GM12801 (cell line): ENCODE measurements around the gene OR1A1.

Experiments
- TF ChIP-seq, protein P1 (sequence below): IDR thresholded peaks from one replicate; pipeline ENCODE4 v1.5.1; 2011; ENCODE audit warnings: control low read depth; ENCODE audit not compliant: insufficient read length; ENCODE audit errors: extremely low read depth

OR1A1 gene

DNA sequence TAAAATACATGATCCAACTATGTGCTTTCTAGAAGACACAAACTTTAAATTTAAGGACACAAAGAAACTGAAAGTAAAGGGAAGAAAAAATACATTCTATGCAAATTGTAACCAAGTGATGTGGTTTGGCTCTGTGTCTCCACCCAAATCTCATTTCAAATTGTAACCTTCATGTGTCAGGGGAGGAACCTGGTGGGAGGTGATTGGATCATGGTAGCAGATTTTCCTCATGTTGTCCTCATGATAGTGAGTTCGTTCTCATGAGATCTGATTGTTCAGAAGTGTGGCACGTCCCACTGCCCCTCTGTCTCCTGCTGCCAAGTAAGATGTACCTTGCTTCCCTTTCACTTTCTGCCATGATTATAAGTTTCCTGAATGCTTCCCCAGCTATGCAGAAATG lies 15.0 kb downstream of the OR1A1 start:
- TF ChIP-seq, protein P1, sequence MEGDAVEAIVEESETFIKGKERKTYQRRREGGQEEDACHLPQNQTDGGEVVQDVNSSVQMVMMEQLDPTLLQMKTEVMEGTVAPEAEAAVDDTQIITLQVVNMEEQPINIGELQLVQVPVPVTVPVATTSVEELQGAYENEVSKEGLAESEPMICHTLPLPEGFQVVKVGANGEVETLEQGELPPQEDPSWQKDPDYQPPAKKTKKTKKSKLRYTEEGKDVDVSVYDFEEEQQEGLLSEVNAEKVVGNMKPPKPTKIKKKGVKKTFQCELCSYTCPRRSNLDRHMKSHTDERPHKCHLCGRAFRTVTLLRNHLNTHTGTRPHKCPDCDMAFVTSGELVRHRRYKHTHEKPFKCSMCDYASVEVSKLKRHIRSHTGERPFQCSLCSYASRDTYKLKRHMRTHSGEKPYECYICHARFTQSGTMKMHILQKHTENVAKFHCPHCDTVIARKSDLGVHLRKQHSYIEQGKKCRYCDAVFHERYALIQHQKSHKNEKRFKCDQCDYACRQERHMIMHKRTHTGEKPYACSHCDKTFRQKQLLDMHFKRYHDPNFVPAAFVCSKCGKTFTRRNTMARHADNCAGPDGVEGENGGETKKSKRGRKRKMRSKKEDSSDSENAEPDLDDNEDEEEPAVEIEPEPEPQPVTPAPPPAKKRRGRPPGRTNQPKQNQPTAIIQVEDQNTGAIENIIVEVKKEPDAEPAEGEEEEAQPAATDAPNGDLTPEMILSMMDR, result no peak

DNA sequence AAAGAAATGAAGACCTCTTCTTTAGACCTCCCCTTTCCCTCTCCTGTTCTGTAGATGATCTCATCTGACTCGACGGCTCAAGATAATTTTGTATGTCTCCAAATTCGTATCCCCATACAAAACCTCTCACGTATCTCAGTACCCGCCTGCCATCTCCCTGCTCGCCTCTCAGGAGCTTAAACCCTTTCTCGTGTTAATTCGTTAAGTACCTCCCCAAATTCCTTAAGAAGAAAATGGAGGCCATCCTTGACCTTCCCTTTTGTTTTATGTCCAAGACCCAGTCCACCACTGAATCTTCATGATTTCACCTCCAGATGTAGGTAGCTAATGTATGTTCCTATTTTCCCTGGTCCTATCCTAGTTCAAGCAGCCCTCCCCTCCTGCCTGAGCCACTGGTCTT lies 49.1 kb downstream of the OR1A1 start:
- TF ChIP-seq, protein P1, result no peak

DNA sequence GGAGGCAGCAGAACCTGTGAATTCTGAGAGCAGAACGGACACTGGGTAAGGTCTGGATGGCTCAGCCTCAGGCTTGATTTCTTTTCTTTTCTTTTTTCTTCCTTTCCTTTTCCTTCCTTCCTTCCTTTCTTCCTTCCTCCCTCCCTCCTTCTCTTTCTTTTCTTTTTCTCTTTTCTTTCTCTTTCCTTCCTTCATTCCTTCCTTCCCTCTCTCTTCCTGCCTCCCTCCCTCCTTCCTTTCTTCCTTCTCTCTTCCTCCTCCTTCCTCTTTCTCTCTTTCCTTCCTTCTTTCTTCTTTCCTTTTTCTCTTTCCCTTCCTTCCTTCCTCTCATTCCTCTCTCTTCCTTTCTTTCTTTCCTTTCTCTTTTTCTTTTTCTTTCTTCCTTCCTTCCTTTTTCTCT lies 52.7 kb downstream of the OR1A1 start:
- TF ChIP-seq, protein P1, result no peak

DNA sequence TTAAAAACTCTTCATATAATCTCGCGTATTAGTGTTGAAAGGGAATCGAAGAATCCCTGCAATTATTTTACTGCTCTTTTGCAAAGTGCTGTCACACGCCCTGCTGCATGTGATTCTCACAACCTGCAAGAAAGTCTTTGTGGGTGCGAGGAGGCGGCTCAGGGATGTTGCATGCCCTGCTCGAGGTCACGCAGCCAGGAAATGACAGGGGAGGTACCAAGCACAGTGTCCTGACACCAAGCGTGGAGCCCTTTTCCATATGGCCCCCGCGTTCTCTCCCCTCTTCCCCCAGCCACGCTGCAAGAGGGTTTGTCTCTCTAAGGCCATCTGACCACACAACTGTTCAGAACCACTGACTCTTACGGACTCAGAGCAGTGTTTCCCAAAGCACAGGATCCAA lies 53.1 kb downstream of the OR1A1 start:
- TF ChIP-seq, protein P1, result no peak
